Stimulated activated memory B cell treated with anti-CD40 and anti-IgM and Interleukin-4, amounts not matched to agents 10 μg/mL and 1 μg/mL and 100 μg/mL, for 72 hours (primary cell): ENCODE results near the gene SLC46A2.

ENCODE experiments used
- ATAC-seq: fragments of 150-1000 bp; cut with Tn5 transposase; 2 replicates; pipeline ENCODE4 v1.10.0; 2021
- H3K27ac Mint-ChIP-seq: one replicate; pipeline ENCODE4 v1.8.0; 2022; ENCODE audit warnings: mild to moderate bottlenecking, mixed read lengths
- H3K27me3 Mint-ChIP-seq: one replicate; pipeline ENCODE4 v1.8.0; 2022; ENCODE audit warnings: mixed read lengths
- H3K36me3 Mint-ChIP-seq: one replicate; pipeline ENCODE4 v1.8.0; 2022; ENCODE audit warnings: mixed read lengths
- H3K4me1 Mint-ChIP-seq: one replicate; pipeline ENCODE4 v1.8.0; 2022; ENCODE audit warnings: mixed read lengths
- H3K4me3 Mint-ChIP-seq: one replicate; pipeline ENCODE4 v1.8.0; 2022; ENCODE audit warnings: mild to moderate bottlenecking, moderate library complexity, mixed read lengths
- H3K9me3 Mint-ChIP-seq: one replicate; pipeline ENCODE4 v1.8.0; 2022; ENCODE audit warnings: mixed read lengths

Gene SLC46A2

GRCh38 chr9:112896131-112896530 lies 5.5 kb upstream of the SLC46A2 start:
- Mint-ChIP-seq H3K27me3 (peaks cover 46% of the 10 kb centered on the region), H3K9me3 (peaks cover 8% of the 10 kb centered on the region), H3K4me1 (peaks cover 15% of the 10 kb centered on the region), H3K4me3 (peak overlapping the region; percentile 29), H3K27ac (no peak overlapping the region), H3K36me3 (peaks cover 10% of the 10 kb centered on the region)
- no peak for ATAC-seq

- H3K27ac Mint-ChIP-seq: no peak overlapping the region
- H3K9me3 Mint-ChIP-seq: peaks cover 8% of the 10 kb centered on the region
- H3K4me3 Mint-ChIP-seq: no peak overlapping the region
- H3K27me3 Mint-ChIP-seq: peaks cover 61% of the 10 kb centered on the region
- H3K36me3 Mint-ChIP-seq: peaks cover 10% of the 10 kb centered on the region
- peaks cover 22% of the 10 kb centered on the region for H3K4me1 Mint-ChIP-seq
- no peak for ATAC-seq
Observed at GRCh38 chr9:112894699-112895098, 4.0 kb upstream of the SLC46A2 start.

GRCh38 chr9:112894041-112894440 lies 3.4 kb upstream of the SLC46A2 start:
- Mint-ChIP-seq H3K27me3 (peaks cover 67% of the 10 kb centered on the region), H3K27ac (no peak overlapping the region)

GRCh38 chr9:112892981-112893380 lies 2.3 kb upstream of the SLC46A2 start:
- no peak for ATAC-seq
- H3K4me1 Mint-ChIP-seq: peaks cover 22% of the 10 kb centered on the region
- peaks cover 10% of the 10 kb centered on the region for H3K36me3 Mint-ChIP-seq
- H3K4me3 Mint-ChIP-seq: no peak overlapping the region
- H3K27ac Mint-ChIP-seq: no peak overlapping the region
- H3K27me3 Mint-ChIP-seq: peaks cover 63% of the 10 kb centered on the region
- H3K9me3 Mint-ChIP-seq: peaks cover 8% of the 10 kb centered on the region

More at GRCh38 chr9:112894041-112894440, 3.4 kb upstream of the SLC46A2 start:
- H3K4me3 Mint-ChIP-seq: no peak overlapping the region
- no peak for ATAC-seq
- peaks cover 8% of the 10 kb centered on the region for H3K9me3 Mint-ChIP-seq
- H3K4me1 Mint-ChIP-seq: peaks cover 22% of the 10 kb centered on the region
- H3K36me3 Mint-ChIP-seq: peaks cover 10% of the 10 kb centered on the region

- peaks cover 8% of the 10 kb centered on the region for H3K9me3 Mint-ChIP-seq
- H3K4me3 Mint-ChIP-seq: no peak overlapping the region
- H3K27ac Mint-ChIP-seq: no peak overlapping the region
- peaks cover 20% of the 10 kb centered on the region for H3K4me1 Mint-ChIP-seq
- H3K27me3 Mint-ChIP-seq: peaks cover 53% of the 10 kb centered on the region
- H3K36me3 Mint-ChIP-seq: peaks cover 10% of the 10 kb centered on the region
- no peak for ATAC-seq
Observed at GRCh38 chr9:112891521-112891920, 845 bp upstream of the SLC46A2 start.

GRCh38 chr9:112887381-112887780 lies 3.3 kb downstream of the SLC46A2 start:
- no peaks in the 10 kb centered on the region for H3K9me3 Mint-ChIP-seq
- no peak for ATAC-seq
- H3K4me3 Mint-ChIP-seq: no peak overlapping the region
- no peaks in the 10 kb centered on the region for H3K36me3 Mint-ChIP-seq
- peaks cover 35% of the 10 kb centered on the region for H3K27me3 Mint-ChIP-seq
- H3K27ac Mint-ChIP-seq: no peak overlapping the region
- peaks cover 6% of the 10 kb centered on the region for H3K4me1 Mint-ChIP-seq

GRCh38 chr9:112886351-112886750 lies 4.3 kb downstream of the SLC46A2 start:
- Mint-ChIP-seq H3K36me3 (no peaks in the 10 kb centered on the region), H3K9me3 (no peaks in the 10 kb centered on the region)
- ATAC-seq: no peak

GRCh38 chr9:112885324-112885723 lies 5.4 kb downstream of the SLC46A2 start:
- ATAC-seq: no peak
- peaks cover 6% of the 10 kb centered on the region for H3K36me3 Mint-ChIP-seq
- H3K9me3 Mint-ChIP-seq: no peaks in the 10 kb centered on the region
- peaks cover 4% of the 10 kb centered on the region for H3K4me1 Mint-ChIP-seq
- peaks cover 15% of the 10 kb centered on the region for H3K27me3 Mint-ChIP-seq
- no peak overlapping the region for H3K27ac Mint-ChIP-seq
- no peak overlapping the region for H3K4me3 Mint-ChIP-seq

More at GRCh38 chr9:112886351-112886750, 4.3 kb downstream of the SLC46A2 start:
- Mint-ChIP-seq H3K4me3 (no peak overlapping the region), H3K27ac (no peak overlapping the region), H3K27me3 (peaks cover 25% of the 10 kb centered on the region), H3K4me1 (peaks cover 6% of the 10 kb centered on the region)

GRCh38 chr9:112884721-112885120 lies 6.0 kb downstream of the SLC46A2 start:
- Mint-ChIP-seq H3K27ac (no peak overlapping the region), H3K9me3 (no peaks in the 10 kb centered on the region), H3K4me1 (no peaks in the 10 kb centered on the region), H3K36me3 (peaks cover 6% of the 10 kb centered on the region), H3K4me3 (no peak overlapping the region), H3K27me3 (peaks cover 9% of the 10 kb centered on the region)
- no peak for ATAC-seq

GRCh38 chr9:112884101-112884500 lies 6.6 kb downstream of the SLC46A2 start:
- Mint-ChIP-seq H3K4me1 (no peaks in the 10 kb centered on the region), H3K27me3 (peaks cover 3% of the 10 kb centered on the region), H3K36me3 (peaks cover 6% of the 10 kb centered on the region), H3K27ac (no peak overlapping the region), H3K9me3 (no peaks in the 10 kb centered on the region), H3K4me3 (no peak overlapping the region)
- no peak for ATAC-seq

- Mint-ChIP-seq H3K4me1 (no peaks in the 10 kb centered on the region), H3K36me3 (peaks cover 23% of the 10 kb centered on the region), H3K4me3 (no peak overlapping the region), H3K27ac (no peak overlapping the region), H3K9me3 (no peaks in the 10 kb centered on the region), H3K27me3 (no peaks in the 10 kb centered on the region)
- no peak for ATAC-seq
Observed at GRCh38 chr9:112881331-112881730, 9.3 kb downstream of the SLC46A2 start.

GRCh38 chr9:112880650-112881049 lies 10.0 kb downstream of the SLC46A2 start:
- peaks cover 29% of the 10 kb centered on the region for H3K36me3 Mint-ChIP-seq
- H3K4me3 Mint-ChIP-seq: no peak overlapping the region
- H3K27ac Mint-ChIP-seq: no peak overlapping the region
- no peaks in the 10 kb centered on the region for H3K9me3 Mint-ChIP-seq
- H3K27me3 Mint-ChIP-seq: no peaks in the 10 kb centered on the region
- H3K4me1 Mint-ChIP-seq: no peaks in the 10 kb centered on the region
- no peak for ATAC-seq

- no peak overlapping the region for H3K4me3 Mint-ChIP-seq
- H3K27me3 Mint-ChIP-seq: no peaks in the 10 kb centered on the region
- no peaks in the 10 kb centered on the region for H3K9me3 Mint-ChIP-seq
- H3K4me1 Mint-ChIP-seq: no peaks in the 10 kb centered on the region
- peaks cover 29% of the 10 kb centered on the region for H3K36me3 Mint-ChIP-seq
- ATAC-seq: no peak
- no peak overlapping the region for H3K27ac Mint-ChIP-seq
Observed at GRCh38 chr9:112878752-112879151, 11.9 kb downstream of the SLC46A2 start.

- Mint-ChIP-seq H3K4me1 (peaks cover 15% of the 10 kb centered on the region), H3K27ac (no peak overlapping the region), H3K36me3 (peaks cover 41% of the 10 kb centered on the region), H3K4me3 (no peak overlapping the region), H3K9me3 (no peaks in the 10 kb centered on the region), H3K27me3 (no peaks in the 10 kb centered on the region)
- ATAC-seq: no peak
Observed at GRCh38 chr9:112873773-112874405, 16.8 kb downstream of the SLC46A2 start.

GRCh38 chr9:112872019-112872418 lies 18.7 kb downstream of the SLC46A2 start:
- Mint-ChIP-seq H3K27ac (no peak overlapping the region), H3K4me3 (no peak overlapping the region), H3K36me3 (peaks cover 48% of the 10 kb centered on the region), H3K4me1 (peaks cover 25% of the 10 kb centered on the region), H3K9me3 (peaks cover 5% of the 10 kb centered on the region), H3K27me3 (no peaks in the 10 kb centered on the region)
- ATAC-seq: no peak

GRCh38 chr9:112870556-112870955 lies 20.1 kb downstream of the SLC46A2 start:
- no peak overlapping the region for H3K4me3 Mint-ChIP-seq
- H3K4me1 Mint-ChIP-seq: peaks cover 25% of the 10 kb centered on the region
- H3K27ac Mint-ChIP-seq: no peak overlapping the region
- H3K9me3 Mint-ChIP-seq: peaks cover 5% of the 10 kb centered on the region
- no peaks in the 10 kb centered on the region for H3K27me3 Mint-ChIP-seq
- H3K36me3 Mint-ChIP-seq: peaks cover 41% of the 10 kb centered on the region
- no peak for ATAC-seq
